Nephron progenitor cell (in vitro differentiated cells): ENCODE results near the gene DLL1.

Experiments
- DNase-seq: peaks from one replicate; pipeline ENCODE4 v3.0.0; 2021
- H3K27ac Mint-ChIP-seq: 2 replicates; pipeline ENCODE4 v1.8.0; 2021; ENCODE audit warnings: mild to moderate bottlenecking, moderate library complexity, mixed read lengths
- H3K27me3 Mint-ChIP-seq: 2 replicates; pipeline ENCODE4 v1.8.0; 2021; ENCODE audit warnings: mild to moderate bottlenecking, low read depth, mixed read lengths; ENCODE audit not compliant: poor library complexity
- H3K36me3 Mint-ChIP-seq: 2 replicates; pipeline ENCODE4 v1.8.0; 2021; ENCODE audit warnings: low read depth, mixed read lengths
- H3K4me1 Mint-ChIP-seq: 2 replicates; pipeline ENCODE4 v1.8.0; 2021; ENCODE audit warnings: mixed read lengths
- H3K4me3 Mint-ChIP-seq: 2 replicates; pipeline ENCODE4 v1.8.0; 2021; ENCODE audit warnings: mild to moderate bottlenecking, moderate library complexity, mixed read lengths
- H3K9me3 Mint-ChIP-seq: 2 replicates; pipeline ENCODE4 v1.8.0; 2021; ENCODE audit warnings: mild to moderate bottlenecking, moderate library complexity, mixed read lengths
- TF ChIP-seq, protein P1 (sequence below): fragments of 200-600 bp; sonication (generic); IDR thresholded peaks from 2 replicates; pipeline ENCODE4 v1.5.0; 2021; ENCODE audit warnings: antibody characterized with exemption

Gene DLL1

DNA sequence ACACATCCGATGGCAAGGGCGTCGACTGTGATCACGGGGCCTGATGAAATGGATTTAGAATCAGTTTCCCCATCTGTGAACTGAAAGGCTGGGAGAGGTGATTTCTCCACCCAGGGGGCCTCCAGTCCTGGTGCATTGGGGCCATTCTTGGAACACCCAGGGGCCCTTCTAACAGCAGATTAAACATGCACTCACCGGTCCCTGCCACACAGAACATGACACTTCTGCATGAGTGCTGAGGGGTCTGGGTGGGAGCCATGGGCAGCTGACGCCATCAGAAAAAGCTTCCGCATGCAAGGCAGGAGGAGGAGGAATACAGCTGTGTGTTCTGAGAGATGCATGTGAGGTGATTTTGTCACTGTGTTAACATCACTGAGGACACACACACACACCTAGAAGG, 26.8 kb downstream of the DLL1 start:
- Mint-ChIP-seq H3K4me3 (no peak overlapping the region), H3K27me3 (no peaks in the 10 kb centered on the region), H3K9me3 (no peaks in the 10 kb centered on the region), H3K27ac (peak overlapping the region; percentile 31), H3K36me3 (no peaks in the 10 kb centered on the region), H3K4me1 (peaks cover 68% of the 10 kb centered on the region)
- no peak for DNase-seq
- TF ChIP-seq, protein P1, sequence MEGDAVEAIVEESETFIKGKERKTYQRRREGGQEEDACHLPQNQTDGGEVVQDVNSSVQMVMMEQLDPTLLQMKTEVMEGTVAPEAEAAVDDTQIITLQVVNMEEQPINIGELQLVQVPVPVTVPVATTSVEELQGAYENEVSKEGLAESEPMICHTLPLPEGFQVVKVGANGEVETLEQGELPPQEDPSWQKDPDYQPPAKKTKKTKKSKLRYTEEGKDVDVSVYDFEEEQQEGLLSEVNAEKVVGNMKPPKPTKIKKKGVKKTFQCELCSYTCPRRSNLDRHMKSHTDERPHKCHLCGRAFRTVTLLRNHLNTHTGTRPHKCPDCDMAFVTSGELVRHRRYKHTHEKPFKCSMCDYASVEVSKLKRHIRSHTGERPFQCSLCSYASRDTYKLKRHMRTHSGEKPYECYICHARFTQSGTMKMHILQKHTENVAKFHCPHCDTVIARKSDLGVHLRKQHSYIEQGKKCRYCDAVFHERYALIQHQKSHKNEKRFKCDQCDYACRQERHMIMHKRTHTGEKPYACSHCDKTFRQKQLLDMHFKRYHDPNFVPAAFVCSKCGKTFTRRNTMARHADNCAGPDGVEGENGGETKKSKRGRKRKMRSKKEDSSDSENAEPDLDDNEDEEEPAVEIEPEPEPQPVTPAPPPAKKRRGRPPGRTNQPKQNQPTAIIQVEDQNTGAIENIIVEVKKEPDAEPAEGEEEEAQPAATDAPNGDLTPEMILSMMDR = no peak

DNA sequence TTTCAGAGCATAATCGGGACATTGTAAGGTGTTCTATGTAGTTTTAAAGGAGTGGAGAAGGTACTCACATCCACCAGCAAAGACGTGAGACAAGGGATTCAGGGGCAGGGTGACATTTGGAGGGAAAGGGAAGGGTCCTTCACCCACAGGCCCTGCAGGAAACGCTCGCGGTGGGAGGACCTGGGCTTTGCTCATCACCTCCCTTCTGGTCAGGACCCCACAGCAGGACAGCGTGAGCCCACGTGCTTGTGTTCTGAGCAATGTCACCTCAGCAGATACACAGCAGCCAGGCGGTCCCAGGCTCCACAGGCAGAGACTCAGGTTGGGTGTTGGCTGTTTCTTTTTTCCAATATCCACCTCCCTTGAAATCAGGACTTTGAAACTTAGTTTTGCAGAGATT, 27.5 kb downstream of the DLL1 start:
- DNase-seq = no peak
- Mint-ChIP-seq H3K4me1 (peaks cover 61% of the 10 kb centered on the region), H3K36me3 (no peaks in the 10 kb centered on the region), H3K27me3 (no peaks in the 10 kb centered on the region), H3K27ac (no peak overlapping the region), H3K4me3 (no peak overlapping the region), H3K9me3 (no peaks in the 10 kb centered on the region)
- TF ChIP-seq, protein P1 = no peak

DNA sequence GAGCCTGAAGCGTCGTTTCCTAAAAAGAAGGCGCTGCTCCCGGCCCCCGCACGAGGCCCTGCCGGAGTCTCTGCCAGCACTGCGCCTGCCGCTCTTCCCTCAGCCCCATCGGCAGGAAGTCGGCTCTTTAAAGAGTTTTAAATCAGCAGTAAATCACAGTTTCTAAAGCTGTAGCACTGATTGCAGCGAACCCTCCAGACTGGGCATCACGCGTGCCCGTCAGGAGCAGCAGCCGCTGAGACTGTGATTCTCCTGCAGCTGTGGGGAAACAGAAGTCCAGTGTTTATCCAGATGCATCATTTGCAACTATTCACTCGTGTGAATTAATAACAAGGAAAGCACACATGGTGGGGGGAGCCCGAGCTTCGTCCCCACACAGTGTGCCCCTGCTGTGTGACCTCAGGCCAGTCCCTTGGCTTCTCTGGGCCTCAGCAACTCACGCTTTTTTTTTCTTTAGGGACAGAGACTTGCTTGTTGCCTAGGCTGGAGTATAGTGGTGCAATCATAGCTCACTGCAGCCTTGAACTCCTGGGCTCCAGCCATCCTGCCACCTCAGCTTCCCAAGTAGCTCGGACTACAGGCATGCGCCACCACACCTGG, 28.3 kb downstream of the DLL1 start:
- H3K27me3 Mint-ChIP-seq = no peaks in the 10 kb centered on the region
- H3K4me3 Mint-ChIP-seq = no peak overlapping the region
- H3K36me3 Mint-ChIP-seq = no peaks in the 10 kb centered on the region
- H3K27ac Mint-ChIP-seq = no peak overlapping the region
- no peaks in the 10 kb centered on the region for H3K9me3 Mint-ChIP-seq
- TF ChIP-seq, protein P1 = no peak
- no peak for DNase-seq
- H3K4me1 Mint-ChIP-seq = peaks cover 53% of the 10 kb centered on the region

DNA sequence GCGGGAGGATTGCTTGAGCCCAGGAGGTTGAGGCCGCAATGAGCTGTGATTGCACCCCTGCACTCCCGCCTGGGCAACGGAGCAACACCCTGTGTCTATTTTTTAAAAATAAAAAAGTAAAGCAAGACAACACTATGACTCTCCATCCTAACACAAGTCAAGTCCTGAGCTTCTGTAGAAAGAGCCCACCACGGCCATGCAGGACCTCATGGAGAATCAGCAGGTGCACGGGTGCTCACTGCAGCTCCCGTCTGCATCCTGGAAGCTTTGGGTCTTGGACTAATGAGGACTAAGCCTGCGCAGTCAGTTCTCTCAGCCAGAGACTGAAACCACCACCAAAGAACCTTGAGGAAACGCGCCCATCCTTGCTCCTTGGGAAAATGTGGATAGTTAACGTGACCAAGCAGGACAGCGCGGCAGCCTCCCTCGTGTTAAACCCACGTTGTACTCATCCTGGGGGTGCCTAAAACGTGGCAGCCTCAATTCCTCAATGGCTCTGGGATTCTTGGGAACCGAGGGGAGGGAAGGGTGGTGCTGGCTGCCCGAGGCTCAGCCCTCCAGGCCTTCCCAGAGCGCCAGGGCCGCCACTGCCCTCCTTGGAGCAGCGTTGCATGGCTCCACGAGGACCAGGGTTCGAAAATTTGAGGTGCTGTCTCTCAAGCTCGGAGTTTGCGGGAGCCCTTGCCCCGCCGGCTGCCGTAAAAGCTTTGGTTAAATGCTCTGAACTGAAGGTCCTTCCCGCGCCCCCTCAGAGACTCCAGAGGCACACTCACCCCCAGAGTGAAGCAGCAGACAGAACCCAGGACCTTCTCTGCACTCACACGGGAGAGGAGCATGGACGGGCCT, 29.0 kb downstream of the DLL1 start:
- H3K9me3 Mint-ChIP-seq = peaks cover 5% of the 10 kb centered on the region
- no peaks in the 10 kb centered on the region for H3K27me3 Mint-ChIP-seq
- TF ChIP-seq, protein P1 = no peak
- no peak overlapping the region for H3K27ac Mint-ChIP-seq
- no peak for DNase-seq
- H3K4me3 Mint-ChIP-seq = no peak overlapping the region
- H3K4me1 Mint-ChIP-seq = peaks cover 52% of the 10 kb centered on the region
- no peaks in the 10 kb centered on the region for H3K36me3 Mint-ChIP-seq

DNA sequence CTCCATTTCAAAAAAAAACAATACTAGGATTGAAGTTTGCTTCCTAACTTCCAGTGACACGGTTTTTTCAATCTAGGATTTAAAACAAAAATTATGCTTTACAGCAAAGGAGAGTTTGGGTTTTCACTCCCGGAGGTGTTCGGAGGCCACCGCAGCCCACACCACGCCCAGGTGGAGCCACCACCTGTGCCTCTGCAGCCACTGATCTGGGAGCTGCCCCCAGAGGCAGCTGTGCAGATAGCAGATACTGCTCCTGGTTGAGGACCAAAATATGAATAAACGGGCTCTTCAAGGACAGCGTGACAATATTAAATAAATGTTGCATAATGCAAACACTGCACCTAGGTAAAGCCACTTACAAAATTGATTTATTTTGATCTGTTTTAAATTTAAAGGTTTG, 30.2 kb downstream of the DLL1 start:
- TF ChIP-seq, protein P1 = no peak
- no peaks in the 10 kb centered on the region for H3K36me3 Mint-ChIP-seq
- peaks cover 5% of the 10 kb centered on the region for H3K9me3 Mint-ChIP-seq
- DNase-seq = no peak
- H3K4me1 Mint-ChIP-seq = peaks cover 46% of the 10 kb centered on the region
- H3K27ac Mint-ChIP-seq = no peak overlapping the region
- no peak overlapping the region for H3K4me3 Mint-ChIP-seq
- no peaks in the 10 kb centered on the region for H3K27me3 Mint-ChIP-seq
